ENCODE results near the gene ENTREP1.
"Not testable (repeated sequence)": the region's sequence is repeated elsewhere in the genome, so short reads cannot be mapped to it uniquely, and the experiment has no call there.

ENTREP1 gene

GRCh38 chr9:69377291-69377690 is 52.3 kb downstream of the ENTREP1 start:
- DNase-seq, result no peak

GRCh38 chr9:69377981-69378380 is 53.0 kb downstream of the ENTREP1 start:
- DNase-seq, result no peak

- no peak for DNase-seq
These were observed 54.4 kb downstream of the ENTREP1 start for GRCh38 chr9:69379270-69379982.

DNA sequence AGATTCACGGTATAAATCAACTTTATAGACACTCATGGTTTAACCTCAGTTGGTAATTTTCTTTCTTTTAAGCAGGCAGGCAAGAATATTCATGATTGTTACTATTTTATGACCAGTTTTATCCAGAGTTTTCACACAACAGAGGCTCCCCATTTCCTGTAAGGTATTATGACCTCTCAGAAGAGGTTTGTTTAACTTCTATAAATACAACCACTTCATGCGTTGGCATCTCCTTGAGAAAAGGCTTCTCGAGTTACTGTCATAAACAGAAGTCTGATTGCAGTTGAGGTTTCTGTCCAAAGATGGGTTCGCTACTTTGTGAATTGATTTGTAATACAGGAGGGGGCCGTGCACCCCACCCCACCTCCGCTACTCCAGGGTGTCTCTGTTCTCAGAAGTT is 55.3 kb downstream of the ENTREP1 start:
- DNase-seq, result no peak

DNA sequence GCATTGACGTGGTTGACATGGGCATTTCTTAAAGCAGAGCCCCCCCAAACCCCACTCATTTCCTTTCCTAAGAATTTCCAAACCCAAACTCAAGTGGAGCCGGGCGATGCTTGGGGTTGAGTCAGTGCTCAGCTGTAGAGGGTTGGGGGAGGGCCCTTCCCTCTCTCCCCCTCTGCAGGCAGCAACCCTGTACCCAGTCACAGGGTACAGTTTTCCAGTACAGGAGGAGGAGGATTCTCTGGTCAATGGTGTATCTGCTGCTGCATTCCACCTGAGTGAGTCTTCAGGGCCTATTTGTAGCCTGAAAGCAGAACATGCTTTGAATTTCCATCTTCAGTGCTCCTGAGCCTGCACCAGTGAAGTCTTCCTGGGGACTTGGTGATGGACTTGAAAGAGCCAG is 55.8 kb downstream of the ENTREP1 start:
- no peak for DNase-seq

- DNase-seq, result no peak
These were observed 57.1 kb downstream of the ENTREP1 start for GRCh38 chr9:69382135-69382534.

DNA sequence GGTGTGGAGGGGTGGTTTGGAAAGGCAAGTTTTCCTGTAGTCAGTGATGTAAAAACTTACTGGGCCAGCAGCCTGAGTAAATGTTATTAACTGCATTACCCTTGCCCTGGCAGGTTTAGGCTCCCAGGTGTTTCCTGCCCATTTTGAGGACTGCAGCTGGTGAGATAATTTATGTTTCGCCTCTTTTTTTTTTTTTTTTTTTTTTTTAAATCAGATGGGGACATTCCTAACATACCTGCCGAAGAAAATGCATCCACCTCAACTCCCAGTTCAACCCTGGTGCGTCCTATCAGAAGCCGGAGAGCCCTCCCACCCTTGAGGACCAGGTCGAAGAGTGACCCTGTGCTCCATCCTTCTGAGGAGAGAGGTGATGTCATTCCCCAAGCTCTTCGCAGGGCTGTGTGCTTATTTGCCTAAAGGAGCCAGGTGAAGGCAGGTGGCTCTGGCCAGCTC is 60.6 kb downstream of the ENTREP1 start:
- no peak for DNase-seq

DNA sequence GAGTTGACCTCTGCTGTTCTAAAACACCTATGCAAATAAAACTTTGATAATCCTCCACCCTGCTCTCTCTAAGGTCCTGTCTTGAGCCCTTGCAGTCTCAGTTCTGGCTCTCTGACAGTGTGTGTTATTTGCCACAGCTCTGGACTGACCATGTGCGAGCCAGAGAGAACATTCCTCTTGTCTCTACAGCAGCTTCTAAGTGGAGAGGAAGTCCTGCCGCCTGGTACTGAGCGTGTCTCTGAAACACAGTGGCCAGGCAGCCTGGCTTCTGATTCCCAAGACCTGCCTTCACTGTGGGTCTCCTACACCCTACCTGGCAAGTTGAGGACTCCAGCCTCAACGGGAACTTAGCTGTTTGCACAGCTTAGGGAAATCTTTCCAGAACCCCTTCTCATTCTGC is 61.6 kb downstream of the ENTREP1 start:
- DNase-seq, result no peak

DNA sequence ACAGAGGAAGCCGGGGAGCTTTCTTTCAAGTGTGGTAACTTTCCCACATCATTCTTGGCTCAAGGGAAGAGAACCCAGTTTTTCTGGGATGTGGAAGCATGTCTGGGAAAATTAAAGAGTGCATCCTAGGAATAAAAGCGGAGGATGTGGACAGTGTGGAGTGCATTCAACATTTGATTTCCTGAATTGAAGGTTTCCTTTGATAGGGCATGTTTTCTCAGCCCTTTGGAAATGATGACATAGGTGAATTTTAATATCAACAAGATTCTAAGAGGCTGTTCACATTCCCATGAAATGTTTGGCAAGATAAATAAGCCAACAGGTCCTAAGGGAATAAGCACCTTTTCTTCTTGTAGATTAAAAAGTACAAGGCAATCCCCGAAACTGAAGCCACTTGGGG is 63.6 kb downstream of the ENTREP1 start:
- no peak for DNase-seq

GRCh38 chr9:69389437-69389995 is 64.5 kb downstream of the ENTREP1 start:
- DNase-seq, result no peak

DNA sequence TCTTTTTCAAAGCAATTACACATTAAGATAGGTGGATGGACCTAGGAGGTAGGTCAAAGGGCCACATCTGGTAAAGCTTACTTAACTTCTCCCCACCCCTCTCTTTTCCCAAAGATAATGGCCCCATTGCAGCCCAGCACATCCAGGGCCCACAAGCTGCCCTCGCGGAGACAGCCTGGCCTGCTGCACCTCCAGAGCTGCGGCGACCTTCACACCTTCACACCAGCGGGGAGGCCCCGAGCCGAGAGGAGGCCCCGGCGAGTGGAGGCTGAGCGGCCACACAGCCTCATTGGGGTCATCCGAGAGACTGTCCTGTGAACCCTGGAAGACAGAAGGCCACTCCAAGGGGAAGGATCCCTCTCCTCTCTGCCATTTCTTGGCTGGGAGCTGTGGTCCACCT is 66.5 kb downstream of the ENTREP1 start:
- DNase-seq, result no peak

DNA sequence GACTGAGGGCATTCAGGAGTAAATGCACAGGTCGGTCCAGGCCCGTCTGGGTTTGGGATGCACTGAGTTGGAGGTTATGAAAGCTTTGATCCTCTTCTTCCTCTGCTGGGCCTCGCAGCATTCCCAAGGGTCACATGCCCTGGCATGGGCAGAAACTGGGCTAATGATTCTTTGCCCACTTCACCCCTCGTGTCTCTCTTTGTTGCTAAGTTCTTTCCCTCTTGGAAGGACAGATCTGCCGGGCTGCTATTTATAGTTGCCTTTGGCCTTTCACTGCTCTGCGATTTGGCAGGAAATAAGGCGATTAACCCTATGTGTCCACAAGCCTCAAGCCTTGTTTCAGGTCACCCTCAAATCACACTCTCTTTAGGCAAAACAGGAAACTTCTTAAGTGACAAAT is 66.9 kb downstream of the ENTREP1 start:
- DNase-seq, result no peak

DNA sequence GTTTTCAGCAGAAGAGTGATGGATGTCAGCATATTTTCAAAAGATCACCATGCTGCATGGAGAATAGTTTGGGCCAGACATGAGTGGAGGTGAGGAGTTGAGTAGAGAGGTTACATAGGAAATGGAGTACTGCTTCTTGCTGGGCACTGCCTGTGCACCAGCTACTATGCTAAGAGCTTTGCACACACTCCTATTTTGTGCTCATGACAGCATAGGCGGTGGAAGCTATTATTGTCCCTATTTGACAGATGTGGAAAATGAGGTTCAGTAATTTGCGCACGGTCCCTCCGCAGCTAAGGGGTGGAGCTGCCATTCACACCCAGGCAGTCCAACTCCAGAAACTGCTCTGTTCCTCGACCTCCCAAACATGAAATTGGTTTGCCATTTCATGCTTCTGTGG is 67.8 kb downstream of the ENTREP1 start:
- DNase-seq, result no peak

GRCh38 chr9:69393425-69393824 is 68.4 kb downstream of the ENTREP1 start:
- no peak for DNase-seq

GRCh38 chr9:69395718-69396117 is 70.7 kb downstream of the ENTREP1 start:
- DNase-seq, result no peak

- no peak for DNase-seq
These were observed 71.7 kb downstream of the ENTREP1 start for GRCh38 chr9:69396759-69397158.

DNA sequence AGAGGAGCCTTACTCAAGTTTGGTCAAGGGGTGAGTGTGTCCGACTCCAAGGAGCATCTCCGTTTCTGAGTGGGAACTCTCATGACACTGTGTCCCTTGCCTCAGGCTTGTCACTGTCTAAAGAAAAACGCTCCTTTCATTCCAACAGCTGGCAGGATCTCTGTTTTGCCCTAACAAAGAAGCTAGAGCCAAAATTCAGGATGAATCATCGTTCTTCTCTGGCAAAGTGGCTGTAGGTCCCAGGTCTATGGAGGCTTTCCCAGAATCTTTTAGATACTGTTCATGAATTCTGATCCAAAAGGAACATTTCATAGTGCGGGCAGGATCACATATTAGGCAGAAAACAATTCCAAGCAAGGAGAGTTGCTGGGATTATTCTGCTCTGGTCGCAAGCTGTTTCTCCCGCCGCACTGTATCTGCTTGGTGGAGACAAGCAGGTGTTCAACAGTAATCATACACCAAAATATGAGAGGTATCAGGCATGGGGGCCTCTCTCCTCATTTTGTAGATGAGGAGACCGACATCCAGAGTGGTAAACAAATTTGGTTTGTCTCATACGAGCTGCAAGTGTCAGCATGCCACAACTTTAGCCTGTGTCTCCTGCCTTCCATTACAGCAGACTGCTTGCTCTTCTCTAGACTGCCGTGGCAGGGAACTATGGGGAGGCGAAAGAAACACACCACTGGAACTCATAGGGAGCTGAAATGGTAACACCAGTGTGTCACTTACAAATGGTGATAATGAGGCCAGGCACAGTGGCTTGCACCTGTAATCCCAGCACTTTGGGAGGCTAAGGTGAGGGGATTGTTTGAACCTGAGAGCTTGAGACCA is 72.6 kb downstream of the ENTREP1 start:
- DNase-seq, result no peak

DNA sequence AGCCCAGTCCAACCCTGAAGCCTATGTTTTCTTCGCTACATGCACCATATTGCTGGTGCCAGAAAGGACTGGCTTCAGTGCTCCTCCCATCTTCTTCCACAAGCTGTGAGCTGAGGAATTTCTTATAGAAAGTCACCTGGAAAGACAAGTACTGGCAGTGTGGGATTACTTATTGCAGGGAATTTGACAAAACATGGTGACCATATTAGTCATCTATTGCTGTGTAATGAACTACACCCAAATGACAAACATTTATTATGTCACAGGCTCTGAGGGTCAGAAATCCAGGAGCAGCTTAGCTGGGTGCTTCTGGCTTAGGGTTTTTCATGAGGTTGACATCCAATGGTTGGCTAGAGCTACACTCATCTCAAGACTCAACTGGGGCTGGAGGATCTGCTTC is 75.5 kb downstream of the ENTREP1 start:
- no peak for DNase-seq

GRCh38 chr9:69409936-69410335 is 84.9 kb downstream of the ENTREP1 start:
- DNase-seq, result not testable (repeated sequence)

GRCh38 chr9:69411246-69411645 is 86.2 kb downstream of the ENTREP1 start:
- DNase-seq, result no peak

DNA sequence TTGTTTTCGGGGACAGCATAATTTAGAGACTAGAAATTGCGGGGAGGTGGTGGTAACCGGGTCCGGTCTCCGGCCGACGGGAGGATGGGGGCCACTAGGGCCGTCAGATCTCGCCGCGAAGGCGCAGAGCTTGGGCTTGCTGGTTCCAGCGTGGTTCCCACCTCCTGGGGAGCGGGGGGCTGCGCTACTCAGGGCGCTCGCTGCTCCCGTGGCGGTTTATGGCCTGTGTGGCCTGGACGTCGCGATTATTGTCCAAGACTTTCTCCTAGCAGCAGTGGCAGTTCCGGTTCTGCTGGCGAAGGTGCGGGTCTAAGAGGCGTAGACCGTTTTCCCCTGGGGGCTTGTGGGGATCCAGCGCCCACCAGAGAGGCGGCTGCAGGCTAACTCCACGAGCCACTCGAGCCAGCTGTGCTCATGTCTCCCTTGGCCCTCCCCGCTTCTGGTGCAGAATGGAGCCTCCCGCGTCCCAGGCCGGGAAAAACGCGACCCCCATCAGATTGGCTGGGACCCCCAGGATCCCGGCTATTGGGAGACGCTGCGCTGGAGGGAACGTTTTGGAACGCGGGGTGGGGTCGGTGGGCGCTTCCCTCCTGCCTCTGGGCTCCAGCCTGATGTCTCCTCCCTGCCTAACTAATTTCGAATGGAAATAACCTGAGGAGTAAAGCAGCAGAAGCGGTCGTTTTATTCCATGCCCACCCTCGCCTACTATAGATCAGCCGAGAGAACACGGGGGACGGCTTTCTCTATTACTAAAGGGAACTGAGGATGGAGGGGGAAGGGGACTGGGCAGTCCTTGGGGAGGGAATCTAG is 87.1 kb downstream of the ENTREP1 start:
- DNase-seq, result no peak

DNA sequence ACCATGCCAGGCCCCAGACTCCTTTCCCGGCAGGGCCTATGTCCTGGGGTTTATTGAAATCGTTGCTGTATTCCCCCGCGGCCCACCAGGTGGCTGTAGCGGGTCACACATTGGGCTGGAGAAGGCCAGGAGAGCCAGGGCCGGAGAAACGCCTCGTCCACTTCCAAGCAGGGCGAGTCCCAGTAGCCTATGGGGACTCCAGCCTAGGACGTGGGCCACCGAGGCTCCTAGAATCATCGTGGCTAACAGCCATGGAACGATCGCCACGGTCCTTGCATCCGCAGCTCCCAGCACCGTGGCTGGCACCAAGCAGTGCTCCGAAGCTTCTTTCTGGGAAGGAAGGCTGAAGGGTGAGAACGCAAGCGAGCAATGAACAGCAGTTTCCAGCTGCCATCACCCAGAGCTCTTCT is 87.7 kb downstream of the ENTREP1 start:
- no peak for DNase-seq

GRCh38 chr9:69420611-69421270 is 95.7 kb downstream of the ENTREP1 start:
- no peak for DNase-seq

All from activated naive CD4-positive, alpha-beta T cell treated with anti-CD3 and anti-CD28 coated beads, Interleukin-2, amount 50 U/mL, for 16 hours (primary cell).